ENCODE data around the gene CAMK2N2.

Gene CAMK2N2

GRCh38 chr3:184237211-184237610, 24.1 kb downstream of the CAMK2N2 start:
- TF ChIP-seq CTCF (conservative IDR thresholded peaks at IDR 0.05), result no peak

DNA sequence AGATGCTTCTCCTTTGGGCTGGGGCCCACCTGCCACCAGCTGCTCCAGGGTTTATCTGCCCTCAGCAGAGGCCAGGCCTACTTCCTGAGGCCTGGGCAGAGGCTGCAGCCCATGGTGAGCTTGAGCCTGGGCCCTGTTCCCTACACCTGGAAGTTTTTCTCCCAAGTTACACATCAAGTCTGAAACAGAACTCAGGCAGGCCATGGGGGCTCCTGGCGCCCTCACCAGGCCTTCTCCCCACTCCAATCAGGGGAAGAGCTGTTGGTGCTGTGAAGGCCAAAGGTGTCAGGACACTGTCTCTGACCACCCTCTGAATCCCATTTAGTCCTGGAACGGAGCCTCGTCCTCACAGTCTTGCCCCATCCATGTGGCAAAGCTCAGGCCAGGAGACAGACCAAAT, 24.7 kb downstream of the CAMK2N2 start:
- TF ChIP-seq CTCF (conservative IDR thresholded peaks at IDR 0.05), result no peak
- H3K27ac ChIP-seq, result no peak overlapping the region

More at GRCh38 chr3:184237211-184237610, 24.1 kb downstream of the CAMK2N2 start:
- no peak overlapping the region for H3K27ac ChIP-seq

GRCh38 chr3:184236033-184236410, 25.3 kb downstream of the CAMK2N2 start:
- no peak overlapping the region for H3K27ac ChIP-seq
- no peak for TF ChIP-seq CTCF (conservative IDR thresholded peaks at IDR 0.05)

DNA sequence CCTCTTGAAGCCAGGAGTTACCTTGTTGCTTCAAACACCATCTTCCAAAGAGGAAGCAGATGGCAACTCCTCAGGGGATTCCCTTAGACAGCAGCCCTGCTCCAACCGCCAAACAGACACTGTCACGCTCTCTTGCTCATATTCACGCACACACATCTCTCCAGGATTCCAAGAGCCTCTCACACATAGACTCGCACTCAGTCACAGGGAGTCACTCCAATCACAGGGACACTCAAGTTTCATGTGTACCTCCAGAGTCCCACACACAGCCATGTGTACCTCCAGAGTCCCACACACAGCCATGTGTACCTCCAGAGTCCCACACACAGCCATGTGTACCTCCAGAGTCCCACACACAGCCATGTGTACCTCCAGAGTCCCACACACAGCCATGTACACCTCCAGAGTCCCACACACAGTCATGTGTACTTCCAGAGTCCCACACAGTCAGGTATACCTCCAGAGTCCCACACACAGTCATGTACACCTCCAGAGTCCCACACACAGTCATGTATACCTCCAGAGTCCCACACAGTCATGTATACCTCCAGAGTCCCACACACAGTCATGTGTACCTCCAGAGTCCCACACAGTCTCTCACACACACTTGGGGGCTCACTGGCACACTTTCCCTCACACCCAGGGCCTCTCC, 25.8 kb downstream of the CAMK2N2 start:
- H3K27ac ChIP-seq, result no peak overlapping the region
- no peak for TF ChIP-seq CTCF (conservative IDR thresholded peaks at IDR 0.05)

- no peak overlapping the region for H3K27ac ChIP-seq
- TF ChIP-seq CTCF (conservative IDR thresholded peaks at IDR 0.05), result no peak
These were observed 26.5 kb downstream of the CAMK2N2 start for GRCh38 chr3:184234671-184235380.

DNA sequence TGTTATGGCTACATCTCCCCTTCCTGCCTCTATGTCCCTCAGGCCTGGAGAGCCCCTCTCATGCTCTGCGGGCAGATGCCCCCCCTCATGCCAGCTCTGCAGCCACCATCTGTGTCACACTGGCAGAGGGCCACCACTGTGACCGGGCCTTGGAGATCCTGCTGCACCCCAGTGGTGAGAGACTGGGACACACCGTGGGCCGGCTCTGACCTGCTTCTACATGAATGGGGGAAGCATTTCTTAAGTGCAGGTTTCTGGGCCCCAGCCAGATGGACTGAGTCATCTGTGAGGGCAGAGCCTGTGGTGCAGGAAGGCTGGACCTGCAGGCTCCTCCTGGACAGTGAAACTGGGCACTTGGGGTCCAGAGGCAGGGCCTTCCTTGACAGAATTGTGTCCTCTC, 27.1 kb downstream of the CAMK2N2 start:
- no peak for TF ChIP-seq CTCF (conservative IDR thresholded peaks at IDR 0.05)
- H3K27ac ChIP-seq, result no peak overlapping the region

DNA sequence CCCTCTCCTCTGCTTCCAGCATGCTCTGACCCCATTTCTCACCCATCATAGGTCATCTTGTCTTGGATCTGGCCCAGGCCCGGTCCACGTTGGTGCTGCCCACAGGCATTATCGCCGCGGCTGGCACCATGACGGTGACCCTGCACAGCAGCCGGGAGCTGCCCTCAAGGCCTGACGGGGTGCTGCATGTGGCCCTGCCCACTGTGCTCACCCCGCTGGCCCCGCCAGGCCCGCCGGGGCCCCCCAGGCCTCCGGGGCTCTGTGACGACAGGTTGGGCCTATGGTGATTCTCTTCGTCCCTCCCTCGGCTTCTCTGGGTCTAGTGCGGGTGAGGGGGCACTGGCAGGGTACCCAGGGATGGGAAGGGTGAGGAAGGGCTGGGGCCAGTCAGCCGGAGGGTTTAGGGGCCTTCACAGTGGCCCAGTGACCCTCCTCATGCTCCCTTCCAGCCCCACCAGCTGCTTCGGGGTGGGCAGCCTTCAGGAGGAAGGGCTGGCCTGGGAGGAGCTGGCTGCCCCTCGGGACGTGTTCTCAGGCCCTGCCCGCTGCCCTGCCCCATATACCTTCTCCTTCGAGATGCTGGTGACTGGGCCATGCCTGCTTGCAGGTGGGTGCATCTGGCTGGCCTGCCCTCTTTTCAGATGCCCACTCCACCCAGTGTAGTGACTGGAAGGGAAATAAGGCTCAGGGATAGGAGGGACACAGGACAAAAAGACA, 28.1 kb downstream of the CAMK2N2 start:
- no peak for TF ChIP-seq CTCF (conservative IDR thresholded peaks at IDR 0.05)
- H3K27ac ChIP-seq, result no peak overlapping the region

Measured in VCaP (cell line).